HAP-1 (cell line): ENCODE data around the gene MALRD1.

Experiments
- DNase-seq, 2 experiments: peaks; one replicate each; pipeline ENCODE4 v3.0.0-alpha.2; 2016 to 2020; ENCODE audit warnings: low spot score in 2 of 2
- H3K27me3 ChIP-seq: fragments of 250-450 bp; sonication (Bioruptor Pico); 2 replicates; pipeline ENCODE4 v1.5.1; 2020; ENCODE audit warnings: low read depth, mild to moderate bottlenecking, moderate library complexity
- H3K36me3 ChIP-seq: fragments of 250-450 bp; sonication (Bioruptor Pico); replicated peaks from 2 replicates; pipeline ENCODE4 v1.5.1; 2020; ENCODE audit warnings: mild to moderate bottlenecking
- H3K4me1 ChIP-seq: fragments of 250-450 bp; sonication (Bioruptor Pico); 2 replicates; pipeline ENCODE4 v1.5.1; 2020; ENCODE audit warnings: mild to moderate bottlenecking
- H3K4me3 ChIP-seq: fragments of 250-450 bp; sonication (Bioruptor Pico); 2 replicates; pipeline ENCODE4 v1.5.1; 2020; ENCODE audit warnings: mild to moderate bottlenecking, moderate library complexity
- H3K9me3 ChIP-seq: fragments of 250-450 bp; sonication (Bioruptor Pico); 2 replicates; pipeline ENCODE4 v1.5.1; 2020; ENCODE audit warnings: mild to moderate bottlenecking, moderate library complexity
- in situ Hi-C: fragments of 300-500 bp; cut with MboI; formaldehyde crosslinking; loops from 3 replicates; pipeline ENCODE4 v1.14.3; 2020; ENCODE audit warnings: low sequenced_read_pairs, inconsistent platforms, mixed read lengths

Gene MALRD1

GRCh38 chr10:19628767-19629560 is 580.4 kb downstream of the MALRD1 start:
- in situ Hi-C loops = no loop called here
- H3K36me3 ChIP-seq = no peaks in the 10 kb centered on the region
- DNase-seq = no peak
- H3K9me3 ChIP-seq = no peaks in the 10 kb centered on the region
- H3K4me1 ChIP-seq = no peaks in the 10 kb centered on the region
- no peaks in the 10 kb centered on the region for H3K27me3 ChIP-seq
- no peak overlapping the region for H3K4me3 ChIP-seq

DNA sequence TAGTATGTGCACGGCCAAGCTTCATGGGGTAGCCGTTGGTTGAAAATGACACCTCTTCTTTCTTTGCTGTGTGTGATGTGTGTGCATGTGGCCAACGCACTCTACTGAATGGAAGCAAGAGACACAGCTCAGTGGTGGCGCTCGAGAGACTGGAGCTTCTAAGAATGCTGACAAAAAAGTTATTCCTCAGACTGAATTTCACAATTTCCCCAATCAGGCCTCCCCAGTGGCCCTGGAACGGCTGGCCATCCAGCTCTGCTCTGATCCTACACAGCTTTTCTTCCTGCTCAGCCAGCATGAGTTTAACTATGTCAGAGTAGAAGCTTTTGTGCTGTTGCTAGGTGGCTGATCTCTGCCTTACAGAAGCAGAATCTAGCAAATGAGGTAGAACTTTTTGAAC is 581.0 kb downstream of the MALRD1 start:
- H3K4me3 ChIP-seq = no peak overlapping the region
- DNase-seq = no peak
- no peaks in the 10 kb centered on the region for H3K4me1 ChIP-seq
- in situ Hi-C loops = no loop called here
- no peaks in the 10 kb centered on the region for H3K27me3 ChIP-seq
- H3K36me3 ChIP-seq = no peaks in the 10 kb centered on the region
- H3K9me3 ChIP-seq = no peaks in the 10 kb centered on the region

- H3K4me1 ChIP-seq = no peaks in the 10 kb centered on the region
- in situ Hi-C loops = no loop called here
- no peaks in the 10 kb centered on the region for H3K9me3 ChIP-seq
- no peaks in the 10 kb centered on the region for H3K27me3 ChIP-seq
- no peak for DNase-seq
- no peaks in the 10 kb centered on the region for H3K36me3 ChIP-seq
- no peak overlapping the region for H3K4me3 ChIP-seq
These were observed 585.6 kb downstream of the MALRD1 start for GRCh38 chr10:19634163-19634562.

- Histone ChIP-seq H3K27me3 (no peaks in the 10 kb centered on the region), H3K4me1 (no peaks in the 10 kb centered on the region), H3K36me3 (no peaks in the 10 kb centered on the region), H3K4me3 (no peak overlapping the region), H3K9me3 (no peaks in the 10 kb centered on the region)
- no peak for DNase-seq
- in situ Hi-C loops = no loop called here
These were observed 589.7 kb downstream of the MALRD1 start for GRCh38 chr10:19638182-19638895.

DNA sequence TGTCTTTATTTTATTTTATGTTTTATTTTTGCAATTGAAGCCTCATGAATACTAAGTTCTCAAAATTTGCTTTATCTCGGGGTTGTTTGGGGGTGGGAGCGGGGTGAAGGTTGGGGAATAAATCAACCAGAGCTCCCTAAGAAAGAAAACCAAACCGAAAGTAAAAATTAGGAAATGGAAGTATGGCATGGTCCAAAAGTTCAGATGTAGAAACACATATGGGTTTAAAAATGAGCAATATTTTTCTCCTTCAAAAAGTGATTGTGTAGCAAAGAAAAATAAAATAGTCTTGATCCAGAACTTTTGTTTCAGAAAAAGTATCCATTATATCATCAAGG is 590.3 kb downstream of the MALRD1 start:
- in situ Hi-C loops = no loop called here
- no peaks in the 10 kb centered on the region for H3K9me3 ChIP-seq
- no peaks in the 10 kb centered on the region for H3K4me1 ChIP-seq
- no peaks in the 10 kb centered on the region for H3K27me3 ChIP-seq
- DNase-seq = no peak
- H3K4me3 ChIP-seq = no peak overlapping the region
- H3K36me3 ChIP-seq = no peaks in the 10 kb centered on the region

DNA sequence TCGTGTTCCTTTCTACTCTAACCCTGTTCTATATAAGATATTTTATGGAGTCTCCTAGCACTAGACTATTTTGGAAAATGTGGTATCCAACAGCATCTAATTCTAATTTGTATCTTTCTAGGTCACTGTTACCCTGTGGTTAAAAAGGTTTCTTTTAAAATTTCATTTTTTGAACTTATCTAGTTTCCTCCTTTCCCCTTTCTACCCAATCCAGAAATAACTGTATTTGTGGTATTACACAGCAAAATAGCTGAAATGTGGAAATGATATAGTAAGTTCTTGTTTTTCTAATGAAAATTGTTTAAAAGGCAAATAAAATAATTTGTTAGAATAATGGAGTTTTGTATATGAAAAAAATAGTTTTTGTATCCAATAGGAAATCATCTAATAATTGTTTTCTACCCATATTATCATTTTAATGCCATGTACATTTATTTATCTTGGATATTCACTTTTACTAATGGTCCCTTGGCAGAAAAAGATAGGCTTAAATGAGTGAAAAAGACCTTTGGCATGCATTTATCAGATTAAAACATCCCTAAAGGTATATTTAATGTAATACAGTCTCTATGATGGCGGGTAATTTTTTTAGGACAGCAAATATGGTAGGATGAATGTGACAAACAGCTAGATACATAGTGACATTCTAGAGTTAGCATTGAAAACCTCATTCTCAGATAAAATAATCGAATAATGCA is 592.1 kb downstream of the MALRD1 start:
- no peaks in the 10 kb centered on the region for H3K4me1 ChIP-seq
- in situ Hi-C loops = no loop called here
- no peak for DNase-seq
- H3K36me3 ChIP-seq = no peaks in the 10 kb centered on the region
- H3K9me3 ChIP-seq = no peaks in the 10 kb centered on the region
- H3K4me3 ChIP-seq = no peak overlapping the region
- no peaks in the 10 kb centered on the region for H3K27me3 ChIP-seq

DNA sequence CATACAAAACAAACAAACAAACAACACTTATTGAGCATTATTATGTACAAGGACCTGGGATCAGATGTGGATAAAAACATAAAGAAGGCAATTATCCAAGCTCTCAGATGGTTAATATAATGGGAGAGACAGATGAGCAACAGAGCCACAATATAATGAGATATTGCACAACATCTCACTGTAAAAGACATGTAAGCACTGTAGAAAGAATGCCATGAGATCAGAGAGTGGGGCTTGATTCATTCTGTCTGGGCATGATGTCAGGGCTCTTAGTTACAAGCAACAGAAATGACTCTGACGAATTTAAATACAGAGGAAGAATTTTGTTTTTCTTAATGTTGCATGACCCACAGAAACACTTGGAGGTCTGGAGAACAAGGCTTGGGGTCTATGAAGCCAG is 602.9 kb downstream of the MALRD1 start:
- no peaks in the 10 kb centered on the region for H3K9me3 ChIP-seq
- in situ Hi-C loops = no loop called here
- H3K4me3 ChIP-seq = no peak overlapping the region
- H3K27me3 ChIP-seq = no peaks in the 10 kb centered on the region
- H3K4me1 ChIP-seq = no peaks in the 10 kb centered on the region
- DNase-seq = no peak
- H3K36me3 ChIP-seq = no peaks in the 10 kb centered on the region

GRCh38 chr10:19652750-19653149 is 604.1 kb downstream of the MALRD1 start:
- in situ Hi-C loops = no loop called here
- Histone ChIP-seq H3K4me3 (no peak overlapping the region), H3K4me1 (no peaks in the 10 kb centered on the region), H3K27me3 (no peaks in the 10 kb centered on the region), H3K9me3 (no peaks in the 10 kb centered on the region), H3K36me3 (no peaks in the 10 kb centered on the region)
- no peak for DNase-seq

DNA sequence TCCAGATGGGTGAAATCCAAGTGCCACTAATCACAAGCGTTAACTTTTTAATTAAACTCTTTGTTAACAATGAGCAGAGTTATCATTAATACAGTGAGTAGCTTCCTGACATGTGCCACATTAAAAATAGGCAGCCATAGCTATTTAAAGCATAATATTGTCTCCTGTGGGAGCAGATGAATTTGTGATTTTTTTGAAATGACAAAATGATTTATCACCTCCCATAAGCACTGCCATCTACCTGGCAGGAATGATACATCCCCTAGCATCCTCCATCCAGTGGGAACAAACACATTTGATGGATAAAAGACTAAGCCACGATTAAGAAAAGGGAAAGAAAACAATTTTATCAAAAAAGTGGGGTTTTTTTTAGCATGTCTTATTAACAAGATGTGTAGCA is 605.3 kb downstream of the MALRD1 start:
- Histone ChIP-seq H3K4me3 (no peak overlapping the region), H3K27me3 (no peaks in the 10 kb centered on the region; the same call in 1 of the 2 replicates), H3K36me3 (no peaks in the 10 kb centered on the region), H3K9me3 (no peaks in the 10 kb centered on the region), H3K4me1 (no peaks in the 10 kb centered on the region)
- no peak for DNase-seq
- in situ Hi-C loops = no loop called here

GRCh38 chr10:19654576-19654975 is 606.0 kb downstream of the MALRD1 start:
- in situ Hi-C loops = no loop called here
- no peak for DNase-seq

GRCh38 chr10:19656420-19657042 is 607.9 kb downstream of the MALRD1 start:
- no peak overlapping the region for H3K4me3 ChIP-seq
- in situ Hi-C loops = no loop called here

More at GRCh38 chr10:19654576-19654975, 606.0 kb downstream of the MALRD1 start:
- no peaks in the 10 kb centered on the region for H3K4me1 ChIP-seq
- no peaks in the 10 kb centered on the region for H3K9me3 ChIP-seq
- no peaks in the 10 kb centered on the region for H3K36me3 ChIP-seq
- no peaks in the 10 kb centered on the region; the same call in 1 of the 2 replicates for H3K27me3 ChIP-seq
- H3K4me3 ChIP-seq = no peak overlapping the region

DNA sequence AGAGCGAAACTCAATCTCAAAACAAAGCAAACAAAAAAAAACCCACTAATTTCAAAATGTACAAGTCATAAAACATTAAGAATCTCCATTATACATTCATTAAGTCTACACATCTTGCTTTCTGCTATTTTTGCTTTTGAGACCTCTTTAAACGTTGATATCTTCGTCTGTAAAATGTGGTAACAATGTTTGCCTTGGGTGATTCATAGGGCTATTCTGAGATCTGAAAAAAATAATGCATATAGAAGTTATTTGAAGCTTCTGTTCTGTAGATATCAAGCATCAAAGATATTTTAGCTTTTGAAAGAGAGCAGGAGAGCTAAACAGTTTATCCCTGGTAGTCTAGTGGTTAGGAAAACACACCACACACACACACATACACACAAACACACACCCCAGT is 609.5 kb downstream of the MALRD1 start:
- no peaks in the 10 kb centered on the region for H3K9me3 ChIP-seq
- no peaks in the 10 kb centered on the region; the same call in 1 of the 2 replicates for H3K27me3 ChIP-seq
- DNase-seq = no peak
- H3K4me1 ChIP-seq = no peaks in the 10 kb centered on the region
- in situ Hi-C loops = no loop called here
- H3K36me3 ChIP-seq = no peaks in the 10 kb centered on the region
- H3K4me3 ChIP-seq = no peak overlapping the region

More at GRCh38 chr10:19656420-19657042, 607.9 kb downstream of the MALRD1 start:
- no peak for DNase-seq
- Histone ChIP-seq H3K4me1 (no peaks in the 10 kb centered on the region), H3K36me3 (no peaks in the 10 kb centered on the region), H3K9me3 (no peaks in the 10 kb centered on the region), H3K27me3 (no peaks in the 10 kb centered on the region; the same call in 1 of the 2 replicates)

- no peaks in the 10 kb centered on the region for H3K36me3 ChIP-seq
- H3K9me3 ChIP-seq = no peaks in the 10 kb centered on the region
- in situ Hi-C loops = no loop called here
- no peaks in the 10 kb centered on the region; the same call in 1 of the 2 replicates for H3K27me3 ChIP-seq
- no peak for DNase-seq
- H3K4me3 ChIP-seq = no peak overlapping the region
- no peaks in the 10 kb centered on the region for H3K4me1 ChIP-seq
These were observed 610.1 kb downstream of the MALRD1 start for GRCh38 chr10:19658622-19659233.
